Smooth muscle cell (in vitro differentiated cells): ENCODE data around the gene ENO3. TPM values are rescaled to one million over a fixed set of nuclear protein-coding genes. Genes with fewer than 3 reads are reported as not detected.

ENCODE experiments used
- DNase-seq: peaks from one replicate; lab custom pipeline; 2025; ENCODE audit not compliant: unreplicated experiment; lab: John Stamatoyannopoulos, UW
- H2AFZ ChIP-seq: fragments of 200-600 bp; sonication (generic); 2 replicates; pipeline ENCODE4 v1.6.0; 2016; ENCODE audit warnings: antibody characterized with exemption, low read depth, mild to moderate bottlenecking
- H3F3A ChIP-seq: fragments of 200-600 bp; sonication (generic); 2 replicates; pipeline ENCODE4 v1.6.0; 2017; ENCODE audit warnings: antibody characterized with exemption, low read depth
- H3K27ac ChIP-seq: fragments of 200-600 bp; sonication (generic); 2 replicates; pipeline ENCODE4 v1.5.1; 2016; ENCODE audit warnings: low read depth, mild to moderate bottlenecking
- H3K27me3 ChIP-seq: fragments of 200-600 bp; sonication (generic); 2 replicates; pipeline ENCODE4 v1.6.1; 2016; ENCODE audit warnings: low read depth, mild to moderate bottlenecking
- H3K36me3 ChIP-seq: fragments of 200-600 bp; sonication (generic); 2 replicates; pipeline ENCODE4 v1.5.1; 2016; ENCODE audit warnings: low read depth
- H3K4me1 ChIP-seq: fragments of 200-600 bp; sonication (generic); 2 replicates; pipeline ENCODE4 v1.5.1; 2016; ENCODE audit warnings: low read depth
- H3K4me2 ChIP-seq: fragments of 200-600 bp; sonication (generic); 2 replicates; pipeline ENCODE4 v1.6.0; 2016; ENCODE audit warnings: mild to moderate bottlenecking
- H3K4me3 ChIP-seq: fragments of 200-600 bp; sonication (generic); 2 replicates; pipeline ENCODE4 v1.5.1; 2016; ENCODE audit warnings: mild to moderate bottlenecking
- H3K79me2 ChIP-seq: fragments of 200-600 bp; sonication (generic); 2 replicates; pipeline ENCODE4 v1.6.0; 2016; ENCODE audit warnings: low read depth, mild to moderate bottlenecking
- H3K9ac ChIP-seq: fragments of 200-600 bp; sonication (generic); 2 replicates; pipeline ENCODE4 v1.6.0; 2016; ENCODE audit warnings: low read depth
- H3K9me3 ChIP-seq: fragments of 200-600 bp; sonication (generic); replicated peaks from 2 replicates; pipeline ENCODE4 v1.5.1; 2016; ENCODE audit warnings: low read depth
- H4K20me1 ChIP-seq: fragments of 200-600 bp; sonication (generic); 2 replicates; pipeline ENCODE4 v1.6.0; 2016; ENCODE audit warnings: low read depth
- WGBS: methylation state at CpG from one replicate; pipeline ENCODE4 v1.1.7; 2016; ENCODE audit warnings: low lambda C conversion rate; 5-methylcytosine and 5-hydroxymethylcytosine counted together
- polyA plus RNA-seq: library from polyadenylated mRNA; unstranded; fragments of >200 nt; fragmentation: Nextera tagmentation; extraction: Ambion mirVana; gene quantifications from 2 replicates; pipeline ENCODE4 v1.2.1, GENCODE V29; 2016
- total RNA-seq: library from RNA; depleted of rRNA; stranded (reverse); fragments of >200 nt; gene quantifications from 2 replicates; pipeline ENCODE4 v1.2.3, GENCODE V29; 2014
- TF ChIP-seq, protein P1 (sequence below): fragments of 200-600 bp; sonication (generic); IDR thresholded peaks from 2 replicates; pipeline ENCODE4 v1.5.1; 2017; ENCODE audit warnings: borderline replicate concordance, mild to moderate bottlenecking, antibody characterized with exemption; ENCODE audit not compliant: insufficient read depth, poor library complexity, severe bottlenecking

ENO3 gene
- 2.4 and 5.9 TPM in 2 replicates for total RNA-seq
- 13.1 and 14.5 TPM in 2 replicates for polyA plus RNA-seq

- Histone ChIP-seq H3F3A (peaks cover 22% of the 10 kb centered on the region), H3K4me1 (peaks cover 29% of the 10 kb centered on the region), H3K27ac (peak within 1 kb of the TSS; percentile 96), H3K79me2 (peaks cover 24% of the 10 kb centered on the region), H2AFZ (peak within 1 kb of the TSS; percentile 74), H3K4me3 (peak within 1 kb of the TSS; percentile 96), H3K9me3 (no peaks in the 10 kb centered on the region), H3K9ac (peak within 1 kb of the TSS; percentile 72), H3K27me3 (no peaks in the 10 kb centered on the region), H4K20me1 (peaks cover 20% of the 10 kb centered on the region), H3K4me2 (peak within 1 kb of the TSS; percentile 90), H3K36me3 (no peaks in the 10 kb centered on the region)
- DNase-seq = no peak
- TF ChIP-seq, protein P1, sequence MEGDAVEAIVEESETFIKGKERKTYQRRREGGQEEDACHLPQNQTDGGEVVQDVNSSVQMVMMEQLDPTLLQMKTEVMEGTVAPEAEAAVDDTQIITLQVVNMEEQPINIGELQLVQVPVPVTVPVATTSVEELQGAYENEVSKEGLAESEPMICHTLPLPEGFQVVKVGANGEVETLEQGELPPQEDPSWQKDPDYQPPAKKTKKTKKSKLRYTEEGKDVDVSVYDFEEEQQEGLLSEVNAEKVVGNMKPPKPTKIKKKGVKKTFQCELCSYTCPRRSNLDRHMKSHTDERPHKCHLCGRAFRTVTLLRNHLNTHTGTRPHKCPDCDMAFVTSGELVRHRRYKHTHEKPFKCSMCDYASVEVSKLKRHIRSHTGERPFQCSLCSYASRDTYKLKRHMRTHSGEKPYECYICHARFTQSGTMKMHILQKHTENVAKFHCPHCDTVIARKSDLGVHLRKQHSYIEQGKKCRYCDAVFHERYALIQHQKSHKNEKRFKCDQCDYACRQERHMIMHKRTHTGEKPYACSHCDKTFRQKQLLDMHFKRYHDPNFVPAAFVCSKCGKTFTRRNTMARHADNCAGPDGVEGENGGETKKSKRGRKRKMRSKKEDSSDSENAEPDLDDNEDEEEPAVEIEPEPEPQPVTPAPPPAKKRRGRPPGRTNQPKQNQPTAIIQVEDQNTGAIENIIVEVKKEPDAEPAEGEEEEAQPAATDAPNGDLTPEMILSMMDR = no peak
- 42% methylated on average over 6 of the region's 7 CpGs for WGBS
Measured at GRCh38 chr17:4950746-4951204, at the start of gene ENO3. ENO3 (plus strand) TSS chr17:4951119; CDS start chr17:4951830, 711 bp downstream.

DNA sequence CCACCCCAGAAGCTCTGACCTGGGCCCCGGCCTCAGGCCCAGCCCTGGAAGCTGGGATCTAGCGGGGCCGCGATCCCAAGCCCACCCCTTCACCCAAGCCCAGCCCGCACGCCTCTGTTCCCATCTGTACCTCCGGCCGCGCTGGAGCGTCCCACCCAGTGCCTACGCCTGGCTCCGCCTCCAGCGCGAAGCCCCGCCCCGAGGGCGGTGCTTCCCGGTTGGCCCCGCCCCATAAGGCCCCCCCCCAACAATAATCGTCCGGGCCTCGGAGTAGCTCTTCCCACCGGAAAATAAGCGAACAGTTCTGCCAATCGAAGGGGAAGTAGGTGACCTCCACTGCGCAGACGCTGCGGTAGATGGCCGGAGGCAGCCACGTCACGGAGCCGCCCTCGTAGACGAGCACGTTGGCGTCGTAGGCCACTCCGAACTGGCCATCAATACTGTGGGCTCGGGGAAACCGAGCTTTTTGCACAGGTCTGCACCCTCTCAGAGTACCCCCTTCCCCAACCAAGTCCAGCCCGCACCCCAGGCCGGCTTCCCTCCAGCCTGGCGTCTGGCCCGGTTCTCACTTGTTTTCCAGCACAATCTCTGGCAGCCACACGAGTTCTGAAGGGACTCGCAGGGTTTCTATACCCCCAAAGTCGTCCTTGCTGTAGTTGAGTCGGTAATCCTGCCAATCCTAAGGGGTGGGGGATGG, 49.1 kb upstream of the ENO3 start:
- no peak overlapping the region for H3K4me2 ChIP-seq
- H3K9ac ChIP-seq = no peak overlapping the region
- no peaks in the 10 kb centered on the region for H3K36me3 ChIP-seq
- H4K20me1 ChIP-seq = no peaks in the 10 kb centered on the region
- H3K4me3 ChIP-seq = no peak overlapping the region
- no peaks in the 10 kb centered on the region for H3K4me1 ChIP-seq
- DNase-seq = no peak
- H3K27me3 ChIP-seq = no peaks in the 10 kb centered on the region
- H3K79me2 ChIP-seq = no peaks in the 10 kb centered on the region
- peaks cover 8% of the 10 kb centered on the region for H3F3A ChIP-seq
- H3K27ac ChIP-seq = no peak overlapping the region
- TF ChIP-seq, protein P1 = no peak
- WGBS = 97% methylated on average over 27 of the region's 48 CpGs
- no peak overlapping the region for H2AFZ ChIP-seq
- no peaks in the 10 kb centered on the region for H3K9me3 ChIP-seq

- no peaks in the 10 kb centered on the region for H3K79me2 ChIP-seq
- no peak overlapping the region for H3K4me2 ChIP-seq
- no peaks in the 10 kb centered on the region for H4K20me1 ChIP-seq
- H3K9me3 ChIP-seq = no peaks in the 10 kb centered on the region
- H3K36me3 ChIP-seq = no peaks in the 10 kb centered on the region
- H2AFZ ChIP-seq = no peak overlapping the region
- no peak overlapping the region for H3K9ac ChIP-seq
- H3K27ac ChIP-seq = no peak overlapping the region
- H3K27me3 ChIP-seq = no peaks in the 10 kb centered on the region
- no peak overlapping the region for H3K4me3 ChIP-seq
- H3K4me1 ChIP-seq = no peaks in the 10 kb centered on the region
- 87% methylated on average over 8 of the region's 8 CpGs for WGBS
- H3F3A ChIP-seq = peaks cover 8% of the 10 kb centered on the region
- DNase-seq = no peak
- TF ChIP-seq, protein P1 = no peak
Measured at GRCh38 chr17:4902540-4902939, 48.4 kb upstream of the ENO3 start.
